AG04450 (cell line): ENCODE measurements around the gene PIGB. TPM values are rescaled to one million over a fixed set of nuclear protein-coding genes. Genes with fewer than 3 reads are reported as not detected.
A peak's percentile ranks its signal among the peaks of the same experiment; 100 is the strongest.

ENCODE experiments used
- CTCF ChIA-PET: fragments of 300-600, 350-600 bp; formaldehyde crosslinking; extraction: SDS; loops from one replicate; lab custom pipeline; 2022; ENCODE audit warnings: antibody characterized with exemption, inconsistent platforms; lab: Charles Lee
- POLR2A ChIA-PET: fragments of 350-600 bp; formaldehyde crosslinking; extraction: SDS; loops from one replicate; lab custom pipeline; 2021; ENCODE audit warnings: antibody characterized with exemption, inconsistent platforms; lab: Yijun Ruan, JAX
- DNase-seq: peaks from one replicate; pipeline ENCODE4 v3.0.0-alpha.2; 2011; ENCODE audit warnings: low read depth, low spot score
- H3K27ac ChIP-seq: one replicate; pipeline ENCODE4 v1.5.1; 2012; ENCODE audit warnings: low read depth, low read length, control low read depth
- H3K27me3 ChIP-seq: one replicate; pipeline ENCODE4 v1.6.0; 2012; ENCODE audit warnings: low read length; ENCODE audit not compliant: control insufficient read depth, insufficient read depth
- H3K4me3 ChIP-seq: 2 replicates; pipeline ENCODE4 v1.5.1; 2011; ENCODE audit warnings: mild to moderate bottlenecking, low read depth, low read length, control low read depth
- H3K9me3 ChIP-seq: 2 replicates; pipeline ENCODE4 v1.5.1; 2012; ENCODE audit warnings: low read length; ENCODE audit not compliant: control insufficient read depth, insufficient read depth
- CTCF ChIP-seq: IDR thresholded peaks from 2 replicates; pipeline ENCODE4 v1.5.1; 2011; ENCODE audit warnings: low read depth, low read length, control low read depth, inconsistent platforms
- polyA minus RNA-seq: library from RNA; depleted of rRNA, polyadenylated mRNA; stranded (reverse); fragments of >200 nt; gene quantifications from 2 replicates; pipeline ENCODE4 v1.2.3, GENCODE V29; 2011; rRNA and poly(A)+ RNA removed
- polyA plus RNA-seq: library from polyadenylated mRNA; depleted of rRNA; stranded (reverse); fragments of >200 nt; gene quantifications from 2 replicates; pipeline ENCODE4 v1.2.3, GENCODE V29; 2011; rRNA removed

The PIGB gene
- polyA plus RNA-seq (17.5 and 19.6 TPM in 2 replicates), polyA minus RNA-seq (13.9 and 19.2 TPM in 2 replicates)

- peak; percentile 70 for DNase-seq
- peak within 1 kb of the TSS; percentile 92 for H3K4me3 ChIP-seq
- peak; percentile 23; the same call in 1 of the 2 replicates for TF ChIP-seq CTCF
- POLR2A ChIA-PET, result interaction anchor here (0.8 to 1.7 kb wide), 7 partner anchors 9 to 122 kb away, joined by 3 to 9 read pairs (median 5); partner anchors contain the start of genes CCPG1, PIERCE2 and RSL24D1
- H3K27ac ChIP-seq, result peak within 1 kb of the TSS; percentile 91
- no peaks in the 10 kb centered on the region for H3K27me3 ChIP-seq
- no peaks in the 10 kb centered on the region; the same call in 1 of the 2 replicates for H3K9me3 ChIP-seq
- CTCF ChIA-PET, result interaction anchor here (0.6 to 2.7 kb wide), 7 partner anchors 26 to 121 kb away, joined by 3 to 15 read pairs (median 6); no protein-coding TSS in a partner anchor
Observed at GRCh38 chr15:55318588-55319494, at the start of gene PIGB, which contains the start of gene PIGBOS1. PIGB (plus strand) TSS chr15:55319222; CDS start chr15:55319251, 29 bp downstream. PIGBOS1 (minus strand) TSS chr15:55319123; CDS start chr15:55317792, 1,331 bp downstream.

GRCh38 chr15:55270291-55270690 lies 48.7 kb upstream of the PIGB start:
- Histone ChIP-seq H3K4me3 (no peak overlapping the region), H3K9me3 (no peaks in the 10 kb centered on the region), H3K27me3 (no peaks in the 10 kb centered on the region), H3K27ac (no peak overlapping the region)
- CTCF ChIA-PET, result no interaction called here
- TF ChIP-seq CTCF, result no peak
- no peak for DNase-seq
- POLR2A ChIA-PET, result no interaction called here

DNA sequence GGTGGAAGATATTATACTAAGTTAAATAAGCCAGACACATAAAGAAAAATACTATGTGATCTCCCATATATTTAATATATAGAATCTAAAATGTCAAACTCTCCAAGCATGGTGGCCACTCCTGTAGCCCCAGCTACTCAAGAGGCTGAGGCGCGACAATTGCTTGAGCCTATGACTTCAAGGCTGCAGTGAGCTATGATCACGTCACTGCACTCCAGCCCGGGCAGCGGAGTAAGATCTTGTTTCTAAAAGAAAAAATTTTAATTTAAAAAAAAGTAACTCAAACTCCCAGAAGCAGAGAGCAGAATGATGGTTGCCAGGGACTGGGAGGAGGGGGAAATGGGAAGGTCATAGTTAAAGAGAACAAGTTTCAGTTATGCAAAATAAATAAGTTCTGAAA lies 42.7 kb upstream of the PIGB start:
- no peaks in the 10 kb centered on the region for H3K9me3 ChIP-seq
- no peak overlapping the region for H3K27ac ChIP-seq
- ChIA-PET POLR2A (no interaction called here), CTCF (interaction anchor here (1.0 kb wide), 1 partner anchor 159 kb away, joined by 3 read pairs; no protein-coding TSS in a partner anchor)
- TF ChIP-seq CTCF, result no peak
- DNase-seq, result no peak
- no peaks in the 10 kb centered on the region for H3K27me3 ChIP-seq
- no peak overlapping the region for H3K4me3 ChIP-seq

- no peak for TF ChIP-seq CTCF
- peak; percentile 32 for DNase-seq
- Histone ChIP-seq H3K4me3 (no peak overlapping the region), H3K9me3 (no peaks in the 10 kb centered on the region), H3K27me3 (no peaks in the 10 kb centered on the region), H3K27ac (no peak overlapping the region)
- CTCF ChIA-PET, result interaction anchor here (0.6 to 1.1 kb wide), 3 partner anchors 14 to 158 kb away, joined by 3 to 6 read pairs (median 3); no protein-coding TSS in a partner anchor
- POLR2A ChIA-PET, result no interaction called here
Observed at GRCh38 chr15:55277116-55277564, 41.9 kb upstream of the PIGB start.
